Ascending aorta (tissue), 2 donors: Measurements from ENCODE around the gene LCK. TPM values are rescaled to one million over a fixed set of nuclear protein-coding genes. Genes with fewer than 3 reads are reported as not detected.

Experiments
- DNase-seq, 2 donors: peaks; one replicate each; pipeline ENCODE4 v3.0.0-alpha.2; 2019; ENCODE audit warnings: low spot score in 2 of 2
- H3K27ac ChIP-seq, 2 donors: fragments of 200-600 bp; sonication (generic); one replicate each; pipeline ENCODE4 v1.5.1; 2016 to 2017; ENCODE audit warnings: mild to moderate bottlenecking in 1 of 2
- H3K27me3 ChIP-seq: fragments of 200-600 bp; sonication (generic); one replicate; pipeline ENCODE4 v1.5.1; 2017
- H3K36me3 ChIP-seq, 2 donors: fragments of 200-600 bp; sonication (generic); one replicate each; pipeline ENCODE4 v1.5.1; 2016
- H3K4me1 ChIP-seq, 2 donors: fragments of 200-600 bp; sonication (generic); one replicate each; pipeline ENCODE4 v1.5.1; 2016 to 2017; ENCODE audit warnings: mild to moderate bottlenecking in 1 of 2
- H3K4me3 ChIP-seq, 2 donors: fragments of 200-600 bp; sonication (generic); one replicate each; pipeline ENCODE4 v1.5.1; 2016 to 2017; ENCODE audit warnings: mild to moderate bottlenecking in 1 of 2
- H3K9me3 ChIP-seq, 2 donors: fragments of 200-600 bp; sonication (generic); one replicate each; pipeline ENCODE4 v1.5.1; 2016
- intact Hi-C: fragments of 100-400 bp; cut with DNase I; formaldehyde crosslinking; loops from one replicate; pipeline ENCODE4 v1.15.1; 2023
- total RNA-seq: library from RNA; depleted of rRNA; stranded (reverse); fragments of >200 nt; gene quantifications from one replicate; pipeline ENCODE4 v1.1.0, GENCODE V29; 2016
- TF ChIP-seq, protein P1 (sequence below), 3 experiments: fragments of 200-600 bp in 2 of 3; fragments of 450-650 bp in 1 of 3; sonication (generic) in 2 of 3; IDR thresholded peaks; one replicate each; pipeline ENCODE4 v1.5.1; 2016 to 2019; ENCODE audit warnings: antibody characterized with exemption in 3 of 3, mild to moderate bottlenecking in 1 of 3, moderate library complexity in 1 of 3

LCK gene
- total RNA-seq, 1 donor from 2014 or later, result not detected

DNA sequence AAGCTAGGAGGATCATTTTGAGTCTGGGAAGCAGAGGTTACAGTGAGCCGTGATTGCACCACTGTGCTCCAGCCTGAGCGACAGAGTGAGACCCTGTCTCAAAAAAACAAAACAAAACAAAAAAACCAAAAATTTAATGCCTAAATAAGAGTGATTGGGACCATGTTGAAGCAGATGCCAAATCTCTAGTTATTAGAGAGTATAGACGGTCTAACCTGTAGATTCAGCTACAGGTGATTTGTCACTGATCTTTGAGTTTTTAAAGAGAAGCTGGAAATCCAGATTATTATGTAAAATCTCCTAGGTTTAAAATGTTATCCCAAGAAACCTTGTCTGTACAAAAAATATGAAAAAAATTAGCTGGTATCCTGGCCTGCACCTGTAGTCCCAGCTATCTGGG lies 52.3 kb downstream of the LCK start:
- no peaks in the 10 kb centered on the region for H3K4me1 ChIP-seq
- DNase-seq, result no peak
- H3K27me3 ChIP-seq, result no peaks in the 10 kb centered on the region
- intact Hi-C loops, result no loop called here
- H3K9me3 ChIP-seq, result peaks cover 0 to 4% of the 10 kb centered on the region in 2 donors
- no peak overlapping the region for H3K4me3 ChIP-seq
- TF ChIP-seq, protein P1, sequence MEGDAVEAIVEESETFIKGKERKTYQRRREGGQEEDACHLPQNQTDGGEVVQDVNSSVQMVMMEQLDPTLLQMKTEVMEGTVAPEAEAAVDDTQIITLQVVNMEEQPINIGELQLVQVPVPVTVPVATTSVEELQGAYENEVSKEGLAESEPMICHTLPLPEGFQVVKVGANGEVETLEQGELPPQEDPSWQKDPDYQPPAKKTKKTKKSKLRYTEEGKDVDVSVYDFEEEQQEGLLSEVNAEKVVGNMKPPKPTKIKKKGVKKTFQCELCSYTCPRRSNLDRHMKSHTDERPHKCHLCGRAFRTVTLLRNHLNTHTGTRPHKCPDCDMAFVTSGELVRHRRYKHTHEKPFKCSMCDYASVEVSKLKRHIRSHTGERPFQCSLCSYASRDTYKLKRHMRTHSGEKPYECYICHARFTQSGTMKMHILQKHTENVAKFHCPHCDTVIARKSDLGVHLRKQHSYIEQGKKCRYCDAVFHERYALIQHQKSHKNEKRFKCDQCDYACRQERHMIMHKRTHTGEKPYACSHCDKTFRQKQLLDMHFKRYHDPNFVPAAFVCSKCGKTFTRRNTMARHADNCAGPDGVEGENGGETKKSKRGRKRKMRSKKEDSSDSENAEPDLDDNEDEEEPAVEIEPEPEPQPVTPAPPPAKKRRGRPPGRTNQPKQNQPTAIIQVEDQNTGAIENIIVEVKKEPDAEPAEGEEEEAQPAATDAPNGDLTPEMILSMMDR (IDR thresholded peaks at IDR 0.05), result no peak
- no peak overlapping the region for H3K27ac ChIP-seq
- H3K36me3 ChIP-seq, result peaks cover 30 to 41% of the 10 kb centered on the region in 2 donors

DNA sequence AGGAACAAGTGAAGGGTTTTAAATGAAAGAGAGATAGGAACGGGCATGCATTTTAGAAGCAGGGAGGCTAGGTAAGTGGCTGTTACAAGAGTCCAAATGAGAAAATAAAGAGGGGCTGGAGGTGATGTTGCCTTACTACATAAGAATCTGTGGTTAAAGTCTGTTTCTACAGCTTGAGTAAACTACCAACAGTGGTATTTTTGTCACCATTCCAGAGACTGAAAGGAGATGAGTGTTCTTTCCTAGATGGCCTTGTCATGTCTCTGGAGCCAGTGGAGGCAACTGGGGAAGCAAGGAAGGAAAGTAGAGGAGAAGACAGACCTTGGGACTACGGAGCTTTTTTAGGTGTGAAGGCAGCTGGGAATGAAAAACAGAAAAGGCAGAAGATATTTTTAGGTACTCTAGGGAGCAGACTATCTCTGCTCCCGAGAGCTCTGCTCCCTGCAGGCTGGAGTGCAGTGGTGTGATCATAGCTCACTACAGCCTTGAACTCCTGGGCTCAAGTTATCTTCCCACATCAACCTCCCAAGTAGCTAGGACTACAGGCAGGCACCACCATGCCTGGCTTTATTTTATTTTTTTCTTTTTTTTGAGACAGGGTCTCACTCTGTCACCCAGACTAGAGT lies 53.0 kb downstream of the LCK start:
- intact Hi-C loops, result no loop called here
- Histone ChIP-seq H3K4me3 (no peak overlapping the region), H3K9me3 (peaks cover 0 to 4% of the 10 kb centered on the region in 2 donors), H3K36me3 (peaks cover 30 to 39% of the 10 kb centered on the region in 2 donors), H3K27me3 (no peaks in the 10 kb centered on the region), H3K4me1 (no peaks in the 10 kb centered on the region), H3K27ac (no peak overlapping the region)
- no peak for DNase-seq
- TF ChIP-seq, protein P1 (IDR thresholded peaks at IDR 0.05), result no peak

DNA sequence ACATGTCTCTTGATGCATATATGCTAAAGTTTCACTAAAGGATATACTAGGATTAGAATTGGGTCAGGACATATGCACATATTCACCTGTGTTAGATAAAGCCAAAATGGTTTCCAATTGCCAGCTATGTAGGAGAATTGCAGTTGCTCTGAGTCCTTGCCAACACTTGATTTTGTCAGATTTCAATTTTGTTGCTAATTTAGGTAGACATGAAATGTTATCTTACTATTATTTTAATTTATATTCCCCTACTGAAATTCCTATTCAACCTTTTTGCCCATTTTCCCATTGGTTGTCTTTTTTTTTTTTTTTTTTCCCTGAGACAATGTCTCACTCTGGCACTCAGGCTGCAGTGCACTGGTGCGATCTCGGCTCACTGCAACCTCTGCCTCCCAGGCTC lies 54.2 kb downstream of the LCK start:
- no peak overlapping the region for H3K27ac ChIP-seq
- peaks cover 30 to 36% of the 10 kb centered on the region in 2 donors for H3K36me3 ChIP-seq
- H3K27me3 ChIP-seq, result no peaks in the 10 kb centered on the region
- no peak overlapping the region for H3K4me3 ChIP-seq
- peaks cover 0 to 4% of the 10 kb centered on the region in 2 donors for H3K9me3 ChIP-seq
- H3K4me1 ChIP-seq, result no peaks in the 10 kb centered on the region
- no peak for DNase-seq
- TF ChIP-seq, protein P1 (IDR thresholded peaks at IDR 0.05), result no peak
- intact Hi-C loops, result no loop called here

DNA sequence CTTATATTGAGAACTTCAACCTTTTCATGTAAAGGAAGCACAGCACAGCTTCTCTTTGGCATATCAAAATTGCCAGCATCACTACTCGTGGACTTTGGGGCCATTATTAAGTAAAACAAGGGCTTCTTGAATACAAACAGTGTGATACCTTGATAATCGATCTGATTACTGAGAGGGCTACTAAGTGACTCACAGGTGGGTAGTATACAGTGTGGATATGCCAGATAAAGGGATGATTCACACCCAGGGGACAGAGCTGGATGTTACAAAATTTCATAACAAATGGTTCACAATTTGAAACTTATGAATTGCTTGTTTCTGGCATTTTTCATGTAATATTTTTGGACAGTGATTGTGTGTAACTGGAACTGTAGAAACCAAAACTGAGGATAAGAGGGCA lies 56.3 kb downstream of the LCK start:
- peaks cover 30 to 36% of the 10 kb centered on the region in 2 donors for H3K36me3 ChIP-seq
- TF ChIP-seq, protein P1 (IDR thresholded peaks at IDR 0.05), result no peak
- intact Hi-C loops, result no loop called here
- H3K27me3 ChIP-seq, result no peaks in the 10 kb centered on the region
- no peaks in the 10 kb centered on the region for H3K4me1 ChIP-seq
- peaks cover 0 to 4% of the 10 kb centered on the region in 2 donors for H3K9me3 ChIP-seq
- no peak for DNase-seq
- H3K4me3 ChIP-seq, result no peak overlapping the region
- no peak overlapping the region for H3K27ac ChIP-seq

DNA sequence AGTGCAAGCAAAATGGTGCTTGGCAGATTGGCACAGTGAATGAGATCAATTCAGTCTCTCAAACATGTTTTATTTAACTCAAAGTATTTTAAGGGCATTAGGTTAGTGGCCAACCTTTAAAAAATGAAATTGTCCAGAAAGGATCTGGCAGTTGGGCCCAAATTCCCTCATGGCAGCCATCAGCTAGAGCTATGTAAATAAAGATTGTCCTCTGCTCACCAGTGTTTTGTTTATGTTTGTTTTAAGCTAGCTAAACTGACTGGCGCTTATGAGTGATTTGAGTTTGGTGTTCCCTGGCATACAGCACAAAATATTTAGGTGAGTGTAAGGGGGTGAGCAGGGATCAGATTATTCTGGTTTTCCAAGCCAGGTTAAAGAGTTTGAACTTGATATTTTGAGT lies 58.9 kb downstream of the LCK start:
- H3K36me3 ChIP-seq, result peaks cover 7 to 11% of the 10 kb centered on the region in 2 donors
- H3K4me3 ChIP-seq, result no peak overlapping the region
- H3K27ac ChIP-seq, result no peak overlapping the region
- TF ChIP-seq, protein P1 (IDR thresholded peaks at IDR 0.05), result no peak
- H3K27me3 ChIP-seq, result no peaks in the 10 kb centered on the region
- H3K4me1 ChIP-seq, result no peaks in the 10 kb centered on the region
- intact Hi-C loops, result no loop called here
- no peak for DNase-seq
- peaks cover 0 to 3% of the 10 kb centered on the region in 2 donors for H3K9me3 ChIP-seq
